EH (cell line): Measurements from ENCODE around the gene HSPA9.

Experiments
- DNase-seq: peaks from one replicate; pipeline ENCODE4 v3.0.0-alpha.2; 2015; ENCODE audit warnings: low read depth

The HSPA9 gene

GRCh38 chr5:138595180-138595795 lies 20.1 kb upstream of the HSPA9 start:
- no peak for DNase-seq

- no peak for DNase-seq
Measured at GRCh38 chr5:138594305-138595058, 19.3 kb upstream of the HSPA9 start.

- no peak for DNase-seq
Measured at GRCh38 chr5:138588013-138588788, 13.0 kb upstream of the HSPA9 start.

GRCh38 chr5:138585157-138585556 lies 10.0 kb upstream of the HSPA9 start:
- no peak for DNase-seq

- DNase-seq: no peak
Measured at GRCh38 chr5:138583984-138584637, 8.9 kb upstream of the HSPA9 start.

- no peak for DNase-seq
Measured at GRCh38 chr5:138582959-138583358, 7.8 kb upstream of the HSPA9 start.

- no peak for DNase-seq
Measured at GRCh38 chr5:138580777-138581176, 5.6 kb upstream of the HSPA9 start.

GRCh38 chr5:138580001-138580400 lies 4.8 kb upstream of the HSPA9 start:
- no peak for DNase-seq

- DNase-seq: no peak
Measured at GRCh38 chr5:138579517-138579863, 4.3 kb upstream of the HSPA9 start.

- no peak for DNase-seq
Measured at GRCh38 chr5:138577452-138577851, 2.3 kb upstream of the HSPA9 start.

- no peak for DNase-seq
Measured at GRCh38 chr5:138574744-138575193, 432 bp downstream of the HSPA9 start.

GRCh38 chr5:138573949-138574670 lies 1.1 kb downstream of the HSPA9 start:
- peak; percentile 48 for DNase-seq

- no peak for DNase-seq
Measured at GRCh38 chr5:138573223-138573622, 2.0 kb downstream of the HSPA9 start.

GRCh38 chr5:138570871-138571270 lies 4.3 kb downstream of the HSPA9 start:
- DNase-seq: no peak

- DNase-seq: peak; percentile 10
Measured at GRCh38 chr5:138569782-138570181, 5.4 kb downstream of the HSPA9 start.

GRCh38 chr5:138568061-138568824 lies 7.0 kb downstream of the HSPA9 start:
- DNase-seq: peak; percentile 13

- no peak for DNase-seq
Measured at GRCh38 chr5:138566792-138567191, 8.4 kb downstream of the HSPA9 start.

- DNase-seq: no peak
Measured at GRCh38 chr5:138565100-138565821, 9.9 kb downstream of the HSPA9 start.

GRCh38 chr5:138564242-138564641 lies 11.0 kb downstream of the HSPA9 start:
- no peak for DNase-seq

- DNase-seq: no peak
Measured at GRCh38 chr5:138563340-138564118, 11.7 kb downstream of the HSPA9 start.
